ENCODE data around the gene ADCY9.
"Not testable (repeated sequence)": the region's sequence is repeated elsewhere in the genome, so short reads cannot be mapped to it uniquely, and the experiment has no call there.

The ADCY9 gene

GRCh38 chr16:3945751-3946603, 170.3 kb downstream of the ADCY9 start:
- DNase-seq: no peak

GRCh38 chr16:3944457-3944856, 171.8 kb downstream of the ADCY9 start:
- DNase-seq: not testable (repeated sequence)

DNA sequence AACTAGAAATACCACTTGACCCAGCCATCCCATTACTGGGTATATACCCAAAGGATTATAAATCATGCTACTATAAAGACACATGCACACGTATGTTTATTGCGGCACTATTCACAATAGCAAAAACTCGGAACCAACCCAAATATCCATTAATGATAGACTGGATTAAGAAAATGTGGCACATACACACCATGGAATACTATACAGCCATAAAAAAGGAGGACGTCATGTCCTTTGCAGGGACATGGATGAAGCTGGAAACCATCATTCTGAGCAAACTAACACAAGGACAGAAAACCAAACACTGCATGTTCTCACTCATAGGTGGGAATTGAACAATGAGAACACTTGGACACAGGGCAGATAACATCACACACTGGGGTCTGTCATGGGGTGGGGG, 174.1 kb downstream of the ADCY9 start:
- DNase-seq: not testable (repeated sequence)

DNA sequence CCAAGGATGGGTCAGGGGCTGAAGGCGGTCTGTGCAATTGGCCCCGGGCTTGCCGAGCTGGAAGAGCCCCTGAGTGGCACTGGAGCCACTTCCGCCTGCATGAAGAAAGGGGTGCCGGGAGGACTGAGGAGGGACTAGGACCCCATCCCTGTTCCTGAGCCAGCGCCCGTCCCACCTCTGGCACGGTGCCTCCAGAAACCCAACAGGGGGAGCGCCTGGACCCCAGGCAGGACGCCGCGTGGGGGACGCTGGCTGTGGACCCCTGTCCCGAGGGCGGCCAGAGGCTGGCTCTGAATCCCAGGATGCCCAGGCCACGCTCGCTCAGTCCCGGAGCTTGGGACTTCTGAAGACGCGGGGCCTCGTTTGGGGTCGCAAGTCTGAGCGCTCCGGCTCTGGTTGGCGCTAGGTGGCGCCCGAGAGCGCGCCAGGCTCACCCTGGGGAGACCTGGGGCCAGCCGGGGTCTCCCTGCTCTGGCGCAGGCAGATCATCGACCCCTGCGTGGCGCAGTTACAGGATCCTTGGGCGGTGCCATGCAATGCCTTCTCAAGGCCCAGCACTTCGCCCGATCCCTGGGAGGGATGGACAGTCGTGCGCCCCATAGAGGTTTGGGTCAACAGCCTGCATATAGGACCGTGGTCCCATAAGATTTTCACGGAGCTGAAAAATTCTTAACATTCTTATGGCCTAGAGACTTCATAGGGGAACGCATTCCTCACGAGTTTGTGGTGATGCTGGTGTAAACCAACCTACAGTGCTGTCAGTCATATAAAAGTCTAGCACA, 177.2 kb downstream of the ADCY9 start:
- DNase-seq: peak; percentile 77

DNA sequence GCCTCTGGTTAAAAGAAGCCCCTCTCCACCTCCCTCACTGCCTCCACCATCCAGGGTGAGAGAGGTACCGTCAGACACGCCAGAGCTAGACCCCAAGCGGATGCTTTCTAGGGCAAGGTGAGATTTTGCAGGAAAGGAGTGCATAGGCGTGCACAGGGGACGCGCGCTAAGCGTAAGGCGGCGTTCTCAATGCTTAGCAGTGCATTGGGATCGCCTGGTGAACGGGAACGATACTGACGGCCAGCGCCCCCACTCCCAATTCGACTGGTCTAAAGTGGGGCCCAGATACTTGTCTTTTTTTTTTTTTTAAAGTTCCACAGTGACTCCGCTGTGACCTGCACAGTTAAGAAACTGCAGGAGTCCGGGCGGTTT, 177.8 kb downstream of the ADCY9 start:
- no peak for DNase-seq

DNA sequence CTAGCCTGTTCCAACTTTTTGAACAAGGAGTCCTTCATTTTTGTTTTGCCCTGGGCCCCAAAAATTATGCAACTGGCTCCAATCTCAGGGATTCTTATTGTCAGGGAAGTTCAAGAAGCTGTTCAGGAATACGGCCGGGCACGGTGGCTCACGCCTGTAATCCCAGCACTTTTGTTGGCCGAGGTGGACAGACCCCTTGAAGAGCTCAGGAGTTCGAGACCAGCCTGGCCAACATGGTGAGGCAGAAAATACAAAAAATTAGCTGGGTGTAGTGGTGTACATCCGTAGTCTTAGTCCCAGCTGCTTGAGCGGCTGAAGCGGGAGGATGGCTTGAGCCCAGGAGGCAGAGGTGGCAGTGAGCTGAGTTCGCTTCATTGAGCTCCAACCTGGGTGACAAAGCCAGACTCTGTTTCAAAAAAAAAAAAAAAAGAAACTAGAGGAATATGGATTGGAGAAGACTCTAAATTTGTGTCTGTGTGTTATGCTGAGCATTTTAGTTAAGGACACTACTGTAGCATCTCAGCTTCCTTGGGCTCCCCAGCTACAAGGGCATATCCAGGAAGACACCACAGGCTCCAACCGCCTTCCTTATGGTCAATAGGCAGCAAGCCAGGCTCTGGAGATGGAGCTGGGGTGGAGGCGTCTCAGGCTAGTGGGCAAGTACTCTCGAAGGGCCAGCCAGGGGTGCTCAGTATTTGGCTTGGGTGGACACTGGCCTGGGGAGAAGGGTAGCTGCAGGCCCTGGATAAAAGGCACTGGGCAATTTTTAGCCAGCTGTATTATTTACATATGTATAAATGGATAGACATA, 179.0 kb downstream of the ADCY9 start:
- DNase-seq: no peak

DNA sequence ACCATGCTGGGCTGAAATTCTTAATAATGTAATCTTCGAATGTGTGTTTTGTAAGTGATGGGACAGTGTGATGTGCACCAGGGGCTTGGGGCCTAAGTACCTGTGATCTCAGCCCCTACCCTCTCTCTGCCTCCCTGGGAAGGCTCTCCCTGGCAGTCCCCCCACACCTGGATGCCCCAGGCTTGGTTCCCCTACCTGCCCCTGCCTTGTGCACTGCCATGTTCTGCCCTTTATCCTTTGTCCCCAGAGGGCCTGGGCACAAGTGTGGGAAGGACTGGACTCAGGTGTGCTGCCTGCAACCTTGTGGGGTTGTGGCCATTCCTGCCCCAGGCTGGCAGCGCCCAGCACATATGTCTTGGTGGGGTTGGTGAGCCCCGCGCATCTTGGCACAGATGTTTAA, 180.3 kb downstream of the ADCY9 start:
- no peak for DNase-seq

GRCh38 chr16:3934491-3935181, 181.6 kb downstream of the ADCY9 start:
- no peak for DNase-seq

- DNase-seq: not testable (repeated sequence)
Observed at GRCh38 chr16:3927147-3927546, 189.1 kb downstream of the ADCY9 start.

DNA sequence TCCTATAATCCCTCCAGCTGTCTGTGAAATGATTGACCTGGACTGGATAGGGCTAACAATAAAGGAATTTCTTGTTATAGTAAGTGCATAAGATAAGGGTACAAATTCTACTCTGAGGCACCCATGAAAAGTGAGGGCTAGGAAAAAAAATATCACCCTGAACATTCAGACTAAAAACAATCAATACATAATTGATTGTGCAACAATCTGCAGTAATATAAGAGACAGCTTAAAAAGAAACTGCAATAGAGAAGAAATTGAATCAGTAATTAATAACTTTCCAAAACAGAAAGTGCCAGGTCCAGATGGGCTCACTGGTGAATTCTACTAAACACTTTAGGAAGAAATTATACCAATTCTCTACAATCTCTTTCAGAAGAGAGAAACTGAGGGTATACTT, 191.5 kb downstream of the ADCY9 start:
- no peak for DNase-seq

- no peak for DNase-seq
Observed at GRCh38 chr16:3922241-3922640, 194.0 kb downstream of the ADCY9 start.

DNA sequence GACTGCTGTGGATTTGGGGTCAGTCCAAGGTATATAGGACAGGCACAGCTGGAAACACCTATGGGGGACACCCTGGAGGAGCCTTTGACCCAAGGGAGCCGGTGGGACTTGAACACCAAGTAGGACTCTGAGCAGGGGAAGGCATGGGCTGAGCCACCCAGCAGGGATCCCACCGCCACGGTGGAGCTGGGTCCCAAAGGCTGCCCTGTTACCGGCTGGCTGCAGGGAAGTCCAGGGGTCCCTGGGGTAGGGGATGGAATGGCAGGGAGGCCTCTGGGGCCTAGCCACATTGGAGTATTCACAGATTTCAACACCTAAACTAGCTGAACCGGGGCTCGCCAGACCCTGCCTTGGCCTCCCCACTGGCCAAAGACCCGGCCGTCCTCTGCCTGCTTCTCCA, 196.0 kb downstream of the ADCY9 start:
- no peak for DNase-seq

DNA sequence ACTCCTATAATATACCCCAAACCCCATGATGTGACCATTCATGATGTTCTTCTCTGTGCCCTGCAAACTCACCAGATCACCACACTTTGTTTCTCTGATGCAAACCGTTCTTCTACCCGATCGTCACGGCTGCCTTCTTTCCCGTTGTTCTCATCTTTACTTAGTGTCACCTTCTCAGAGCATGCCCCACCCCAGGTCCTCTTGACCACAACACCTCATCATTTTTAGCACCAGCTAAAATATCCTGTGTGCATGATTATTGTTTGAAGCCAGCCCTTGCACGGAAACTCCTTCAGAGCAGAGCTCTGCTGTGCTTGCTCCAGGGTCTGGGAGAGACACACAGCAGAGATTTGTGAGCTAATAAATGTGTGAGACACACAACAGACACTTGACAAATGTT, 196.8 kb downstream of the ADCY9 start:
- DNase-seq: no peak

DNA sequence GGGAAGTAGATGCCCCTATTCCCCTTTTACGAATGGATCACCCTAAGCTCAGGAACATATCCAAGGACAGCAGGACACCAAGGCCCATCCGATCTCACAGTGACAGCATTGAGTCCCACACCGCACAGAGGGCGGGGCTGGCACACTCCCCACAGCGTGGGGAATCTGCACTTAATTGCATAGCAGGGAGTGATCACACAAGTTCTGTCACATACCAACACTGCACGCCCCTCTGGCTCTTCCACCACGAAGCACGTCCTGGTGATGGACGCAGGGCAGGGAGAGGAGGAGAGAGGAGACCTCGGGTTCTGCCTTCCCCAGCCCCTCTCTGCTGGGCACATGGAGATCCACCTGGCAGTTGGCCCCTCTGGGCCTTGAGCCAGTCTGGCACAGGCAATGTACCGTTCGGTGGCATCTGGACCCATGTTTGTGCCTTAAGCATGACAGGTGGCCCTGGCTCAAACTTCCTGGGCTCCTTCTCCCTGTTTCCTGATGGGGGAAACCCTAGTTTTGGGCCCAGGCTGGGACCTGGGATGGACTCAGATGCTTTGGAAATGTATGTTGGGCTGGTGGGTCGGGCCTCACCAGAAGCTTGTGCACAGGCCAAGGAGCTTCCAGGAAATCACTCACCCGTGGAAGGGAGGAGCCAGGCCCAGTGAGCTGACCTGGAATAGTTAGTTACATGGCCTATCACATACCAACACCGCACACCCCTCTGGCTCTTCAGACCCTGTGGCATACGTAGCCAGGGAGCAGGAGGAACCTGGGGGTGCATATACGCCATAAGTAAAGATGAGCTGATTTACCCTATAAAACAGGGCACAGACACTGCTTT, 200.6 kb downstream of the ADCY9 start:
- no peak for DNase-seq

GRCh38 chr16:3912897-3913296, 203.3 kb downstream of the ADCY9 start:
- DNase-seq: no peak
